ENCODE data around the gene RRM1. TPM values are rescaled to one million over a fixed set of nuclear protein-coding genes. Genes with fewer than 3 reads are reported as not detected.

RRM1 gene
- total RNA-seq, 1 experiment from 2014 or later: 68.1 TPM

DNA sequence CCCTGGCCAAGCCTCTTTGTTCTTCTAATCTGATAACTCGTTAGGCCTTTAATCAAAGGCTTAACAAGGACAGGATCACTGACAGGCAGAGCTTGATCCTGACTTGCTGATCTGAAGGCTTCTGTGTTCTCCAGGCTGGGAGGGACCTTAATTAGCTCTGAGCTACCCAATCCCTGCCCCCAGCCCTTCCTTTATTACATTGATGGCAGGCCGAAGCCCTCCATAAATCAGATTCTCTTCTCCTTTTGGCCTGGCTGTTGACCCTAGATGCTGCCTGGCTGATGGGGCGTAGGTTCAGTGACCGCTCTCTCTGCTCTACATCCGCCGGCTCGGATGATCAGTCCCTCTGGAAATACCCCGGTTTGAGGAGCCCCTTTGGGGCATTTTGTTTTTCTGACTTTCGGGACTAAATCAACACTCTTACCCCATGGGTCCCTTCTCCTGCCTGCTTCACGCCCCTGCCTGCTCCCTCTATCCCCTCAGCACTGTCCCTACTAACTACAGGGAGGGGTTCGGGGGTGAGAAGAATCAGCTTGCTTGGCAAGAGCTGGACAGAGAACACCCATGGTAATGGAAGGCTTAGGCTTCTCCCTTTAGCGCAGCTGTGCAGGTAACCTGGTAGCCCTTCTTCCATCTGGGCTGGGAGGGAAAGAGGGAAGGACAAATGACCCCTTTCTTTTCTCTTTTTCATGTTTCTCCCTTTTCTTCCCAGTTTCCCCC is 10.0 kb upstream of the RRM1 start:
- intact Hi-C loops (cut with micrococcal nuclease; ENCODE audit: unreplicated experiment): no loop called here
- H4K20me1 ChIP-seq (ENCODE audit: insufficient read depth): no peaks in the 10 kb centered on the region
- TF ChIP-seq, protein P1, sequence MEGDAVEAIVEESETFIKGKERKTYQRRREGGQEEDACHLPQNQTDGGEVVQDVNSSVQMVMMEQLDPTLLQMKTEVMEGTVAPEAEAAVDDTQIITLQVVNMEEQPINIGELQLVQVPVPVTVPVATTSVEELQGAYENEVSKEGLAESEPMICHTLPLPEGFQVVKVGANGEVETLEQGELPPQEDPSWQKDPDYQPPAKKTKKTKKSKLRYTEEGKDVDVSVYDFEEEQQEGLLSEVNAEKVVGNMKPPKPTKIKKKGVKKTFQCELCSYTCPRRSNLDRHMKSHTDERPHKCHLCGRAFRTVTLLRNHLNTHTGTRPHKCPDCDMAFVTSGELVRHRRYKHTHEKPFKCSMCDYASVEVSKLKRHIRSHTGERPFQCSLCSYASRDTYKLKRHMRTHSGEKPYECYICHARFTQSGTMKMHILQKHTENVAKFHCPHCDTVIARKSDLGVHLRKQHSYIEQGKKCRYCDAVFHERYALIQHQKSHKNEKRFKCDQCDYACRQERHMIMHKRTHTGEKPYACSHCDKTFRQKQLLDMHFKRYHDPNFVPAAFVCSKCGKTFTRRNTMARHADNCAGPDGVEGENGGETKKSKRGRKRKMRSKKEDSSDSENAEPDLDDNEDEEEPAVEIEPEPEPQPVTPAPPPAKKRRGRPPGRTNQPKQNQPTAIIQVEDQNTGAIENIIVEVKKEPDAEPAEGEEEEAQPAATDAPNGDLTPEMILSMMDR (conservative IDR thresholded peaks at IDR 0.05): no peak
- TF ChIP-seq EZH2 (IDR thresholded peaks at IDR 0.05; ENCODE audit: low read depth): no peak
- no TSS peak for BruUV-seq (replicated peaks)
- no peak overlapping the region for H3K27ac ChIP-seq
- H3K27me3 ChIP-seq (ENCODE audit: insufficient read depth, low read depth): no peaks in the 10 kb centered on the region
- H3K4me1 ChIP-seq (replicated peaks; ENCODE audit: insufficient read depth): no peaks in the 10 kb centered on the region
- H3K36me3 ChIP-seq (ENCODE audit: low read depth): no peaks in the 10 kb centered on the region
- H3K4me3 ChIP-seq: no peak overlapping the region
- H3K9me3 ChIP-seq (ENCODE audit: insufficient read depth, low read depth): no peaks in the 10 kb centered on the region
- H3K9me2 ChIP-seq (ENCODE audit: insufficient read depth): no peaks in the 10 kb centered on the region
- no peaks in the 10 kb centered on the region for H3F3A ChIP-seq (ENCODE audit: insufficient read depth, low read depth)
- no peak for DNase-seq
- no peak overlapping the region for H2AFZ ChIP-seq
- H3K79me2 ChIP-seq (ENCODE audit: low read depth): no peaks in the 10 kb centered on the region
- no peak overlapping the region for H3K4me2 ChIP-seq
- POLR2A ChIA-PET (ENCODE audit: unreplicated experiment): no interaction called here
- CTCF ChIA-PET: no interaction called here

DNA sequence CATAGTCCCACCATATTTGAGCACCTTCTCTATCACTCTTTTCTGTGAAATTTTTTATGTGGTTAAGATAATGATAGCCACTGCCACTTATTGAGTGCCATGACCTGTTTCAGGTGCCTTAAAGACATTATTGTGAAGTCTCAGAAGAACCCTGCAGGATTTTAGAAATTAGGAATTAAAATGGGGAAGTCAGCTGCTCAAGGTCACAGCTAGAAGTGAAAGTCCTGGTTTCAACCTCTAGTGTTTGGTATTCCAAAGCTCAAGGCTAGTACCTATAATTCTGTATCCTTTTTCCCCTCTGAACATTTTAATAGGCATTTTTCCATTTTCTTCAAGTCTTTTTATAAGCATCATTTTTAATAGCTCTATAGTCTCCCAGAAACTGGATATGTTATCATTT is 9.0 kb upstream of the RRM1 start:
- intact Hi-C loops (cut with micrococcal nuclease; ENCODE audit: unreplicated experiment): no loop called here
- no TSS peak for BruUV-seq (replicated peaks)
- DNase-seq: no peak
- no peak overlapping the region for H3K4me2 ChIP-seq
- H2AFZ ChIP-seq: no peak overlapping the region
- ChIA-PET POLR2A (ENCODE audit: unreplicated experiment) (no interaction called here), CTCF (no interaction called here)
- no peaks in the 10 kb centered on the region for H3K4me1 ChIP-seq (replicated peaks; ENCODE audit: insufficient read depth)
- H4K20me1 ChIP-seq (ENCODE audit: insufficient read depth): no peaks in the 10 kb centered on the region
- H3K9me3 ChIP-seq (ENCODE audit: insufficient read depth, low read depth): no peaks in the 10 kb centered on the region
- H3K27me3 ChIP-seq (ENCODE audit: insufficient read depth, low read depth): no peaks in the 10 kb centered on the region
- no peaks in the 10 kb centered on the region for H3K9me2 ChIP-seq (ENCODE audit: insufficient read depth)
- H3F3A ChIP-seq (ENCODE audit: insufficient read depth, low read depth): no peaks in the 10 kb centered on the region
- no peaks in the 10 kb centered on the region for H3K79me2 ChIP-seq (ENCODE audit: low read depth)
- no peak overlapping the region for H3K4me3 ChIP-seq
- TF ChIP-seq, protein P1 (conservative IDR thresholded peaks at IDR 0.05): no peak
- no peak for TF ChIP-seq EZH2 (IDR thresholded peaks at IDR 0.05; ENCODE audit: low read depth)
- no peak overlapping the region for H3K27ac ChIP-seq
- H3K36me3 ChIP-seq (ENCODE audit: low read depth): no peaks in the 10 kb centered on the region

DNA sequence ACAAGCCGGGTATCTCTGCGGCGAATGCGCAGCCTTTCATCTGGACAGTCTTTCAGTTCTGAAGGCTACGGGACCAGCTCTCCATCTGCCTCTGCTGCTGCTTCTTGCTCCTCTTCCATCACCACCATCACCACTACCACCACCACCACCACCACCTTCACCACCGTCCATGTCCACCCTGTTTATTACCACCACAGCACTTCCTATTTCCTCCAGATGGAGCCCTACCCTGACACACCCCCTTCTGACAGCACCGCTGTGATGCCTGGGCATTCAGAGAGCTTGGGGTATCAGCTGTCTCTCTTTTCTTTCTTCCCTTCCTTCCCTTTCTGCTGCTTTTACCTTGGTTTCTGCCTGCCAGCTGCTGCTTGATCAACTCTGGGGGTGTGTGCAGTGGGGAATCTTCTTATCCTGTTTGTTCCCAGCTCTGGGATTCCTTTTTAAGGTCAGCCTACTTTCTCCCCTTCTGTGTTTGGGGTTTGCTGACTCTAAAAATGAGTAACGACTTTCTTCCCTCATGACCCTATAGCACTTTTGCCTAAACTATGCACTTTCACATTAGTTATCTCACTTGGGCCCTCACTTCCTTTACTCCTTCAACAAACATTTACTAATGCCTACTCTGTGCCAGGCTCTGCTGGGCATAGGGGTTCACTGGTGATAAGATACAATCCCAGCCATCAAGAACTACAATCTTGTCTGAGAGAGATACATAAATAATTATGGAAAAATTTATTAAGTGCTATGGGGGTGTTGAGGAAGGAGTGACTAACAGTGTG is 7.8 kb upstream of the RRM1 start:
- CTCF ChIA-PET: no interaction called here
- no TSS peak for BruUV-seq (replicated peaks)
- POLR2A ChIA-PET (ENCODE audit: unreplicated experiment): no interaction called here

More for the DNA sequence above, 7.8 kb upstream of the RRM1 start:
- no peaks in the 10 kb centered on the region for H3K9me3 ChIP-seq (ENCODE audit: insufficient read depth, low read depth)
- no peak for DNase-seq
- H3F3A ChIP-seq (ENCODE audit: insufficient read depth, low read depth): no peaks in the 10 kb centered on the region
- H3K4me1 ChIP-seq (replicated peaks; ENCODE audit: insufficient read depth): no peaks in the 10 kb centered on the region
- H3K79me2 ChIP-seq (ENCODE audit: low read depth): no peaks in the 10 kb centered on the region
- no peaks in the 10 kb centered on the region for H4K20me1 ChIP-seq (ENCODE audit: insufficient read depth)
- intact Hi-C loops (cut with micrococcal nuclease; ENCODE audit: unreplicated experiment): no loop called here
- H3K36me3 ChIP-seq (ENCODE audit: low read depth): no peaks in the 10 kb centered on the region
- no peaks in the 10 kb centered on the region for H3K9me2 ChIP-seq (ENCODE audit: insufficient read depth)
- TF ChIP-seq EZH2 (IDR thresholded peaks at IDR 0.05; ENCODE audit: low read depth): no peak
- TF ChIP-seq, protein P1 (conservative IDR thresholded peaks at IDR 0.05): no peak
- no peak overlapping the region for H3K4me3 ChIP-seq
- H3K27me3 ChIP-seq (ENCODE audit: insufficient read depth, low read depth): no peaks in the 10 kb centered on the region
- H2AFZ ChIP-seq: no peak overlapping the region
- H3K27ac ChIP-seq: no peak overlapping the region
- no peak overlapping the region for H3K4me2 ChIP-seq
